Suppressor macrophage treated with lipopolysaccharide for 1 hour (primary cell): ENCODE data around the gene ADCY2.

ENCODE experiments used
- DNase-seq, 3 donors: peaks; one replicate each; pipeline ENCODE4 v3.0.0-alpha.2; 2020 to 2022

ADCY2 gene

DNA sequence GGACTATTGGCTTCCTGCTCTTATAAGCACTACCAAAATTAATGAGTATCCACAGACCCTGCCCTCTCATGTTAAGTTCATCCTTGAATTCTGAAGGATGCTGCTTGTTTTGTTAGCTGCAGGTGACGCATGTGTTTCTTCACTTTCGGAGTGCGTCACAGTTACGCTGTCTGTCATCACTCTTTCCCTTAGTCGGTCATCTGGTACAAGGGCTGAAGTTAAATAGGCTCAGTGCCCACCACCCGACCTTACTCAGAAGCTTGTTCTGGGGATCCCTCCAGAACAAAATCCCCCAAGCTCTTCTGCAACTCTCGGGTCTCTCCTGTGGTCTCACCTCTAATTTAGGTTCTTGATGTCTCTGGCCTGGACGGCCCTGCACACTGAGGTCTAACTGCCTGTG lies 51.0 kb downstream of the ADCY2 start:
- no peak for DNase-seq

DNA sequence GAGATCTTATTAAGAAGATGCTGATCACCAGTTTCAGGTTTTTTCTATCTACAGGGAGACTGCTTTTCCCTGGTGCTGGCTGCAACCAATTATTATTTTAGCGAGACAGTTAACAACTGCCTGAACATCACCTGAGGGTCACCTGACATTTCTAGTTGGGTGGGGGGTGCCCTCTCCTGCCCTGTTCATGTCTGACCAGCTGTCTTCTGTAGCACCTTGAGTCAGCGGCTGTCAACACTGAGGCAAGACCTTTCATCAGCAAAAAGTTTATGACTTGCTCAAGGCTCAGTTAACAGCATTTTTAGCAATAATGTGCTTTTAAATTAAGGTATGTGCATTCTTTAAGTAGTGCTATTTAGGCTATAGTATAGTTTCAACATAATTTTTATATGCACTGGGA lies 58.0 kb downstream of the ADCY2 start:
- no peak for DNase-seq

DNA sequence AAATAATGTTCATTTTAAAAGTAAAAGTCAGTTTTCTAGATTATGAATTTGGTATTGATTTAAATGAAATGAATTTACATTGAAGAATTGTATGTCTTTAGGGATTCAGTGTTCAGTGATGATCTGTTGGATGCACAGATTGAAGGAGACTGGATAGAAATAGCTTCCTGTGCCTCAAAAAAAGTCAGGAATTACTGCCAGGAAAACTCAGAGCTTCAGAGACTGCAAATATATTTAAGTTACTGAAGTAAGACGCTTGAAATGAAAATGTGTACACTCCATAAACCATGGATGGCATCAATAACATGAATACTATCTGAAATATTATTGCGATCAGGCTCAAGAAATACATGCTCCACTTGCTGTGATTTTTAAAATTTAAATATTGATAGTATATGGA lies 60.3 kb downstream of the ADCY2 start:
- DNase-seq, result no peak

DNA sequence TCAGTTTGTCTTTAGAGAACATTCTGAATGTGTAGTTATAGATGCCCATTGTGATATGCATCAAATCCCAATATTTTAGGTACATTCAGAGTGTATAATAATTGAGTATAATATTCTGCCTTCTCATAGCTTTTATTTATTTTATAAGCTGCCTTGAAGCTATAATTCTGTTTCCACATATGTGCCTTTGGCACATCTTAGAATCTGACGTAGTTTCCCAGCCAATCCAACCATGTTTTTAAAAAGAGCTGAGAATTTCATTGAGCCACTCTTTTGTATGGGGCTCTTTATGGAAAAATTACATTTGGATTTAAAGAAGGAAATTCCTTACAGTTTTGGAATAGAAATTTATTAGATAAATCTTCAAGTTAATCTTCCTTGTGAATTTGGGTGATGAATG lies 65.4 kb downstream of the ADCY2 start:
- no peak for DNase-seq

DNA sequence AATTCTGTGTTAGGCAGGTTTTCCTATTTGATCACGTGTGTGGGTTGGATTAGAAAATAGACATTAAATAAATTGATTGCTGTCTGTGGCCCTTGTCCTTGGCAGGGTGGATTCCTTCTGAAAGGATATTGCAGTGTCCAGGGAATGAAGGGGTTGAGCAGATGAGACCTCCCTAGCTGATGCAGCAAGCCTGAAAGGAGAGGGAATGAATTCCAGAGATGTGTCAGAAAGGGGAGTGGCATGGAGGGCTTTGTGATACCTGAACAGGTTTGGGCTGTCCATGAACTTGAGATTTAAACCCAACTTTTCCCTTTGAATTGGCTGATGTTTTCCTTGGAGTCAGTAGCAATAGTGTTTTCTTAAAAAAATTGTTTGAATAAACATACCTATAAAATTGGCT lies 66.8 kb downstream of the ADCY2 start:
- DNase-seq, result no peak

DNA sequence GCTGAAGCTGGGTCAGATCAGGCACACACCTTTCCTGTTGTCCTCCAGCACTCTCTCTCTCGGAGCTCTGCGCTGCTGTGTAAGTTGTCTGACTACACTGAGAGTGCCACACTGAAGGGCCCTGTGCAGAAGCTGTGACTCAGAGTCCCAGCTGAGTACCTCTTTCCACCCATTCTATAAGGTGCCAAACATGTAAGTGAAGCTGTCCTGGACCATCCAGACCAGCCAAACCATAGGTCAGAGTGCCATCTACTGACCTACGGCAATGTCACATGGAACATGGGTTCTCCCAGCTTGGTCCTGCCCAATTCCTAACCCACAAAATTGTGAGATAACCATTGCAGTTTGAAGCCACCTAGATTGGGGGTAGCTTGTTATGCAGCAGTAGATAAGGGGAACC lies 68.2 kb downstream of the ADCY2 start:
- DNase-seq, result no peak

DNA sequence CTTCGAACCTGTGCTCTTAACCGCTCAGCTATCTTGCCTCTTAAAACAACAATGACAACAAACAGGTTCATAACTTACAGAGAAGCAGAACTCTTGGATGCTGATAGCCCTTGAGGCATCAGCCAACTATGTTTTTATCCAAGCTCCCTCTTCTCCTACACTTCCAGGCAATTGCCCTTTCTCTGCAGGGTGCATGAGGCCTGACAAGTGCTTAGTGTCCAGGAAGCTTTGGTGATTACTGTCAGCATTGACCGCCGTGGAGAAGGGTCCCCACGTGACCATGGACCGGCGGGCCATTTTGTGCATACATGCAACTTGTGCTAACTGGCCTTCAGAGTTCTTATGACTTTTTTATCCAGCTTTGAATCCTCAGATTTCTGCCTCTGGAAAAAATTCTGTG lies 71.2 kb downstream of the ADCY2 start:
- no peak for DNase-seq

DNA sequence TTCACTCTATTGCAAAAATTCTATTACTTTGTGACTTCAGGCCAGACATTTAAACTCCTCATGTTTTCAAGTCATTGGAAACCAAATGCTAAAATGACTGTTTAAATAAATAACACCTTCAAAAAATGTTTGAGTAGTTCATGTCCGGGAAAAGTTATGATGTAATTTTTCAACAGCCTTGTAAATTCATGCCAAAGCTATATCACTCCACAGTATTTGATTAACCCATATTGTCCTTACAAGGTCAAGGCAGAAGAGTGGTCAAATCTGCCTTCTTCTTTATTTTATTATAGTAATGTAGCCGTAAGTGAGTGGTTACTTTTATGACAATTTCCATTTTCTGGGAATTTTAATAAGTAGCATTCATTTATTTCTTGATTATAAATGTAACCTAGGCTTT lies 72.8 kb downstream of the ADCY2 start:
- no peak for DNase-seq

DNA sequence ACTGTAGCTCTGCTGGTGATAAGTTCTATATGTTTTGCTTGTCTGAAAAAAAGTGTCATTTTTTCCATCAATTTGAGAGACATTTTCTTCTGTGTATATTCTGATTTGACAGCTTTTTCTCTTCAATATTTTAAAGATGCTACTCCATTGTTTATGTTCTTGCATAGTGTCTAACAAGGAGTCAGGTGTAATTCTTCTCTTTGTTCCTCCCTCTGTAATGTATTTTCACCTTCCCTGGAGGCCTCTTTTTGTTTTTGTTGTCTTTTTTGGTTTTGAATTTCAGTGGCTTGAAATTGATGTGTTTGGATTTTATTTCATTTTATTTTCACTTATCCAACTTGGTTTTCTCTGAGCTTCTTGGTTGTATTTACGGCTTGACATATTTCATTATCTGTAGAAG lies 75.8 kb downstream of the ADCY2 start:
- DNase-seq, result no peak

DNA sequence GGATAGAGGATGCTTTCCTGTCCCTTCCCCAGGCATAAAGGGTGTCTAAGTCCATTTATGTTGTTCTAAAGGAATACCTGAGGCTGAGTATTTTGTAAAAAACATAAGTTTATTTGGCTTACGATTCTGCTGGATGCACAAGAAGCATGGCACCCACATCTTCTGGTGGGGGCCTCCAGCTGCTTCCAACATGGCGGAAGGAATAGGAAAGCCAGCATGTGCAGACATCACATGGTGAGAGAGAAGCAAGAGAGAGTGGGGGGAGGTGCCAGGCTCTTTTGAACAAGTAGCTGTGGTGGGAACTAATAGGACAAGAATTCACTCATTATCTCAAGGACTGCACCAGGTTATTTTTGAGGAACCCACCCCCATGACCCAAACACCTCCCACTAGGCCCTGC lies 77.2 kb downstream of the ADCY2 start:
- no peak for DNase-seq

DNA sequence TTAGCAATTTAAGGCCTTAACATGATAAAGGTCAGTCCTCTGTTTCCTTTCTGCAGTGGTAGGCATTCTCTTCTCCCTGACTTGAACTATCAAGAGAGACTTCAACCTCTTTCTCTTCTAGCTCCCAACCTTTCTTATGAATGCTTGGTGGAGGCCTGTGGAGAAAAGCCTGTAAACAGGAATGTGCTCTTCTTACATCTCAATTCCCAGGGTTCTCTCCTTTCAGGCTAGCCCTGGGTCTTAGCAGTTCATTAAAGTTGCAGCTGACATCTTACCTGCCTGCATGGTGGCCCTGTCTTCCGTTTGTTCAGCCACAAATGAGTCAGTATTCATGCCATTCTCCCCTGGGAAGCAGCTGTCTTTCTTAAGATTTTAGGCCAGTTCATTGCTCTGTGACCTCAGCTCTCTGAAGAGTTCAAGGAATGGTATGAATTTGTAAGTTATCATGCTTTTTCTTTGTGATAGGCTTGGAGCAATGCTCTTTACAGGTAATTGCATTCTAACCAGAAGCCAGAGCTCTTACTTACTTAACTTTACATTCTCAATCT lies 77.8 kb downstream of the ADCY2 start:
- DNase-seq, result no peak

DNA sequence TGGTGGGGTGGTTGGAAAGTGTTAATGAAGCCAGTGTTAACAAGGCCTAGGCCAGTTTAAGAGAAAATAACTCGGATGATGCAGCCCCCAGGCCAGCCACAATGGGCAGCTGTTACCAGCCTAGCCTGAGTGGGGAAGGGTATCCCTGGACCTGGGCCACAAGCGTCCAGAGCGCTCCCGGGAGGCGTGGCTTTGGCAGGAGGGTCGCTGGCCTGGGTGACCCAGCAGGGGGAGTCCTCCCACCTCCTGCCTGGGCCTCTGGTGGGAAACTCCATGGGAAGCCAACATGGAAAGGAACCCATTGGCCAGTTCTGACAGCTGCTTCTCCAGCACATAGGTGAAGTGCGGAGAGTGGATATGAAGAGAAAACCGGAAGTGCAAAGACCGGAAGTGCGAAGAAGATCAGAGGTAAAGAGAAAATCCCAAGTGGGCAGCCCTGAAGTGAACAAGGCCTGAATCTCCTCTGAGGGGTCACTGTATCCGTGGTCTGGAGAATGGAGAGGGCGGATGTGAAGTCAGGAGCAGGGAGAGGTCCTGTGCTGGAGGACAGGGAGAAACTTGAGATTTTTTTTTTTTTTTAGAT lies 79.0 kb downstream of the ADCY2 start:
- DNase-seq, result no peak

DNA sequence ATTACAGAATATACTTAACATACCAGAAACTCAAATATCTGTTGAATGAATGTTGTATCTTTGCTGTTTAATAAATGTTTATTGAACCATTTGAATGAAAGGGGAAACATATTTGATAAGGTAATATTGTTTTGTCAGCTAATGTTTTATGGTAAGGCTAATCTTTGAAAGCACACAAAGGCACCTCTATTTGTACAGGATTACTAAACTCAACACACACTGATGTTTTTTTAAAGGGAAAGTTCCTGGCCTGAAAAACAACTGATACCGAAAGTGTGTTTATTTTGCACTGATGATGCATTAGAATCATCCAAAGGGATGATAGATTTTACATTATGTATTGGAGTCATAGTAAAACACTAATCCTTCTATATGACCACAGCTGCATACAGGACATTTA lies 82.5 kb downstream of the ADCY2 start:
- no peak for DNase-seq

DNA sequence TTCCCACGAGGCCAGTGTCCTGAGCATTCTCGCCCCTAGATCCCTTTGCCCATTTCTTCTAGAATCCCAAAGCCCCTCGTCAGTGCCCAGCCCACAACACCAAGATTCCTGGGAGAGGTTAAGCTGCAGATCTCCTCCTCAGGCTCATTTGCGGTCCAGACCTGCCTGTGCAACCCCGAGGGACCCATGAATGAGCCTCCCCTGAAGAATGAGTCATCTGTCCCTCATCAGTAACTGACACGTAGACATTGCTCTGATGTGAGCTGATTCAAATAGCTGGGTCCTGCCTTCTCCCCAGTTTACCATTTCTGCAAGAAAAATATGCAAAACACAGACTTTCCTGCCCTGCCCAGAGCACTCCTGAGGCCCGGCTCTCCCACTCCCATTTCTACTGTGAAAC lies 92.8 kb downstream of the ADCY2 start:
- no peak for DNase-seq

DNA sequence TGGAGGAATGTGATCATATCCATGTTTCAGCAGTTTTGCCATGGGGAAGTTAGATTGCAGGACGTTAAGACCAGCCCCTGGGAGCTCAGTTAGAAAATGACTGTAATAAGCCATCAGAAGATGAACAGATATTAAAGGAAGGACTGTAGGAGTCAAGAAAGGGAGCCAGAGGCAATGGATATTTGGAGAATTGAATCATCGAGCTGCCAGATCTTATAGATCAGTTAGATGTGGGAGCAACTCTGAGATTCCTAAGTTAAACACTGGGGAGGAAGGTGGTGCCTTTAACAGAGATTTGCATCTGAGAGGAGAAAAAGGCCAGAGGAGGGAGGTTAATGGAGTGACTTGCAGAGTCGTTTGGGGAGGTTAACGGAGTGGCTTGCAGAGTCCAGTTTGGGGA lies 96.4 kb downstream of the ADCY2 start:
- DNase-seq, result no peak

DNA sequence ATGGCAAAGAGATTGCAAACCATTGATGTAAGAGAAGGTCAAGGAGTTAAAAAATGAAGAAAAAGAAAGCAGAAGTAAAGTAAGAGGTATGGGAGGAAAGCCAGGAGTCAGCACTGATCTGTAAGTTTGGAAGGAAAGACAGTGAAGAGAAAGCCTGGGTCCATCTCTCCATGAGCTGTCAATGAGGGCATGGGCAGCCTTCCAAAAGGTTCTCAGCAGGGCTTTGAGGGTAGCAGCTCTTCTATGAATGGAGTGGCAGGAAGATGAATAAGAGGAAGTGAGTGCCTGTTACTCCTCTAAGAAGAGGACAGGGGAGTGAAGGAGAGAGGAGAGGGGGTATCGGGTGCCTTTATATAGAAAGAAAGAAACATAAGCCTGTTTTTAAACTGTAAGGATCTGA lies 97.1 kb downstream of the ADCY2 start:
- no peak for DNase-seq

DNA sequence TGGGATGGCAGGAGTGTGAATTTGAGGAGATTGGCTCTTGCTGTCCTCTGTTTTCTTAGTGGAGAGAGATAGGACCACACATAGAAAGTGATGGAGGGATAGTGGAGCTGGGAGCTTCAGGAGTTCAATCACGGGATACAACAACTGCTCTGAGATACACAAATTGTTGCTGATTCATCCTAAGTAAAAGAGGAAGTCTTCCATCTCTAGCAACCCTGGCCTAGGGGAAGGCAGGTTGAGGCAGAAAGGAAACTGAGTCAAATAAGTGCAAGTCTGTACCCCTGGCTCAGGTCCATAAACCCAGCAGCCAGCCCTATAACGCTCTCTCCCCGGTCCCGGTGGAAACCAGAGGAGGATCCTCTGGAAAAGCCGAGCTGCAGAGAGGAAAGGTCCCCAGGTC lies 97.7 kb downstream of the ADCY2 start:
- DNase-seq, result no peak

DNA sequence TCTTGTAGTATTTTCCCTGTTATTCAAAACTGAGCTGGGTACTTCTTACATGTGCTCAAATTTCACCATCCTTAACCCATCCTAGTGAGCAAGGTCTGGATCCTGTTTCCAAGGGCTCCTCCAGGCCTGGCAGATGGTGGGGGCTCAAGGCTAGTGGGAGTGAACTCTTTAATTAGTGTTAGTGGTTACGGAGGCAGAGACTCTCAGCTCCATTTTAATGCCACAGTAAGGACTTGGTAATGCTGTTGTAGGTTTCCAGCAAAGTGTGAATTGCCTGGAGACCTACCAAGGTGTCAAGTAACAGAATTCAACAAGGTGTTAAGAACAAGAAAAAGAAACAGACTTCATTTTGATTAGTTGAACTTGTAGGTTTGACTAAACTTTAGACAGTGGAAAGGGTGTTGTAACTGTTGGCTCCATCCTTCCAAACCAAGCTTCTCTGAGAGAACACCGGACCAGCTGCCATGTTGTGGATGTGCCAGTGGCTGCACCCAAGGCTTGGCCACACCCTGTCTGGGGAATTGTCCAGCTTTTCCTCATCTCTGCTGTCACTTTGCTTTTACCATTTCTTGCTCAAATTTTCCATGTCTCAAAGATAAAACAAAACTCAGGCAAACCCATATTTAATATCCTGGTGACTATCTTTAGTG lies 98.7 kb downstream of the ADCY2 start:
- no peak for DNase-seq

DNA sequence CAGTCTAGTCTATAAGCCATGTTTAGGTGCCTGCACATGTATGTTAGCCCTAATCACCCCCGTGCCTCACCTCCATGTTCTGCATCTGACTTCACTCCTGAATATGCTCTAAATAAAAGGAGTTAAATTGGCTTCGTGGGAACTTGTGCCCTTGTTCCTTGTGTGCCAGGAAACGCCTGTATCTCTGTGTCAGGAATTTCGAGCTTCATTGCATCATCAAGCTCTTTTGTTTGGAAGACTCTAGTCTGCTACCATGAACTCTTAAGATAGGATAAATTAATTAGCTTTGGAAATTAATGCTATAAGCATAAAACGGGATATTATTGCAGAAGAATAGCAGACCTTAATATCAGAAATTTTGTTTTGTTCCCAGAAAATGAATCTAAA lies 99.2 kb downstream of the ADCY2 start:
- DNase-seq, result no peak

DNA sequence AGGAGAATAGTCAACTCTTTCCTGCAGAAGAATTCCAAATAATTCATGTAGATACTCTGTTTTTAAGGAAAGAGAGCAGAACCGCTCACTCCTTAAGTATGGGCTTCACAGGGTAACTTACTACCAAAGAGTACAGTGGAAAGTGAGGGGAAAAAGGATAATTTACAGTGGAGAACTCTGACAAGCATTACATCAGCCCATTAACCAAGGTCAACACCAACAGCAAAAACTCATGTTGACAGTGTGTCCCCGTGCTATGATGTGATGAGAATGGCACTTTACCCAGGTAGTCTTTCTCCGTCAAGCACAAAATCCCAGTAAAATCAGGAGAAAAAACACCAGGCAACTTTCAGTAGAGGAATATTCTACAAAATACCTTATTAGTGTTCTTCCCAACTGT lies 104.3 kb downstream of the ADCY2 start:
- DNase-seq, result no peak

DNA sequence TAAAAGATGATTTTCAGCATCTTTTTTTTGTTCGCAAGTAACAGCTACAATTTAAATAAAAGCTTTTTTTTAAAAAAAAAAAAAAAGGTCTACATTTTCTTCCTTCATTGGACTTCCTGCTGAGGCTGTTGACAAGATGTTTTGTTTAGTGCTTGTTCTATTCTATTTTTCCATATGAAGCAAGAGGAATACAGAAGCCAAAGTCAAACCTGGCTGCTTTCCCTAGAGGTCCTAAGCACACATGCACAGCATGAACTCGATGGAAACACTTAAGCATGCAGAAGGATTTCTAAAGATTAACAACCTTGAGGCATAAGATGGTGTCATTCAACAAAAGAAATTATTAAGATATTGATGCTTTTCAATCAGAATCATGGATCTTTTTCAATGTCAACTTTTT lies 105.1 kb downstream of the ADCY2 start:
- DNase-seq, result no peak

DNA sequence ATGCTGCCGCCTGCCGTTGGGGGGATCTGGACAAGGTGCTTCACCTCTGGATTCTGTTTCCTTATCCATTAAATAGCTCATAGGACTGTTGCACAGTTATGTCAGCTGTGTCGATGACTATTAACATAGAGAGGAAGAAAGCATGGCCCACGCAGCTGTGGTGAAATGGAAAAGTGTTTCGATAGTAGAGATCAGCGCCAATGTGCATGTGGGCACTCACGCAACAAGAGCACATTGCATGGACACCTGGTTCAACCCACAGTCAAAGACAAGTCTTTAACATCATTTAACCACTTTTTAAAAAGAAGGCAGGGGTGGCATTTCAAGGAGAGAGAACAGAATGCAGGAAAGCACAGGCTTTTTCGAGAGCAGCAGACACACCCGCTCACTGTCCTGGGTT lies 107.6 kb downstream of the ADCY2 start:
- DNase-seq, result no peak

DNA sequence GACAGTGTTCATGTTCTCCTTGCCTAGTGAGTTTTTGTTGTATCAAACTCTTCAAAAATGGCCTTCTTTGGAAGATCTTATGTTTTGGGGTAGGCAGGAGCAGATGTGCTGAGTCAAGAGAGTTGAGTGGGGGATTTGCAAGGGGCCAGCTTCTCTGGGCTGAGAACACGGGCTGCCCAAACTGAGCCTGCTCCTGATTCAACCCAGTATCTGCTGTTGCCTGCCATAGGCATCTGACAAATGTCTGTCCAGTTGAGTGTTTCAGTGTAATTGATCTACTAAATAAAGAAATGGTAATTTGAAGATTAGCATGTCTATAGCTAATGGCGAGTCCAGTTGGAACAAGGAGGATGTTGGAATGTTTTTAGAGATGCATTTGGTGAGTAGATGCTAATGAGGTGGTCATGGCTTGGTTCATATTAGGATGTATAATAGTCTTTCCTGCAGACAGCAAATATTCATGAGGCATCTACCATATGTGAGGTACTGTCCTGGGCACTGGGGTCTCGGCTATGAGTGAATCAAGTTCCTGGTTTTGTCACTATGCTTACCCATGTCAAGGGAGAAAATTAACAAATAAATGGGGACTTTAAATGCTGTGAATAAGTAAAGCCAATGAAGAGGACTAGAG lies 119.5 kb downstream of the ADCY2 start:
- no peak for DNase-seq

DNA sequence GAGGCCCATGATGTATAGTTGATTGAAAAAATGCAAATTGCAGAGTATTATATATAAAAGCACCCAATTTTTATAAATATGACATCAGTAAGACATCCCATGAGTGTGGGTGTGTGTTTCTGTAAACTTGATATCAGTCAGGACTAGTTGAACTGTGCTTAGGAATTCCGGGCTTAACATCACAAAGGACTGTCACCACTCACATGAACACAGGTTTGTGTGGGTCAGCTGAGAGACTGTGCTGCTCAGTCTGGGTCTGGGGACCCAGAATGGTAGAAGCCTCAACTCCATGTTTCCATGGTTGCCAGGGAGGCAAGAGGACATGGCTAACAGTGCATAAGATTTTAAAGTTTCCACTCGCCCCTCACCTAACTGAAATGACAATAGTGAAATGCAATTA lies 120.3 kb downstream of the ADCY2 start:
- no peak for DNase-seq

DNA sequence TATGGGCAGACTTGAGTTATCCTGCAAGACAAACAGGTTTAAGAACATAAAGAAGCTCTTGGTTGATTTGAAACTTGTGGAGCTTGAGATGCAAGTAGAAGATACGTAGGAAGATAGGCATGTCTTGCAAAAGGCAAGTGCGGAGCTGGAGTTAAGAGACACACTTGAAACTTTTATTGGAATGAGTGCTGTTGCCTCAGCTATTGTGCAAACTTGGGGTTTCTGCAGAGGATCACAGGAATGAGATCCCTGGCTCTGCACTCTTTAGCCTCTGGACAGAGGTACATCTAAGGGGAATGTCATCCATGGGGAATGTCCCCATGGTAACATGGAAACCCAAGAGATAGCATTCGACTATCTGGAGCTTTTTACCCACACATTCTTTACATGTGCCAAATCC lies 121.1 kb downstream of the ADCY2 start:
- no peak for DNase-seq
